Astrocyte (in vitro differentiated cells and primary cell): Measurements from ENCODE around the gene SLC22A4. TPM values are rescaled to one million over a fixed set of nuclear protein-coding genes. Genes with fewer than 3 reads are reported as not detected.
A peak's percentile ranks its signal among the peaks of the same experiment; 100 is the strongest.

Experiments used
- DNase-seq: peaks from one replicate; pipeline ENCODE4 v3.0.0-alpha.2; 2010; ENCODE audit warnings: low read depth
- FAIRE-seq: peaks from 2 replicates; lab custom pipeline; 2011; peaks lifted over from hg19 to GRCh38; lab: Jason Lieb, UNC
- H2AFZ ChIP-seq: 2 replicates; pipeline ENCODE4 v1.6.0; 2012; ENCODE audit warnings: low read depth, low read length, inconsistent platforms
- H3K27ac ChIP-seq: 2 replicates; pipeline ENCODE4 v1.5.1; 2011; ENCODE audit warnings: low read depth, low read length, inconsistent platforms
- H3K27me3 ChIP-seq: 2 replicates; pipeline ENCODE4 v1.6.0; 2011; ENCODE audit warnings: low read length, inconsistent platforms; ENCODE audit not compliant: insufficient read depth
- H3K36me3 ChIP-seq: 2 replicates; pipeline ENCODE4 v1.5.1; 2011; ENCODE audit warnings: low read length, inconsistent platforms; ENCODE audit not compliant: insufficient read depth
- H3K4me1 ChIP-seq: 2 replicates; pipeline ENCODE4 v1.5.1; 2011; ENCODE audit warnings: low read length, inconsistent platforms; ENCODE audit not compliant: insufficient read depth
- H3K4me2 ChIP-seq: 2 replicates; pipeline ENCODE4 v1.6.0; 2012; ENCODE audit warnings: low read length, inconsistent platforms
- H3K4me3 ChIP-seq: 2 replicates; pipeline ENCODE4 v1.5.1; 2011; ENCODE audit warnings: low read depth, mild to moderate bottlenecking, low read length, inconsistent platforms; ENCODE audit not compliant: insufficient read depth
- H3K79me2 ChIP-seq: 2 replicates; pipeline ENCODE4 v1.6.0; 2012; ENCODE audit warnings: mild to moderate bottlenecking, low read length, inconsistent platforms; ENCODE audit not compliant: insufficient read depth
- H3K9ac ChIP-seq: 2 replicates; pipeline ENCODE4 v1.6.0; 2012; ENCODE audit warnings: mild to moderate bottlenecking, low read length, inconsistent platforms
- H3K9me3 ChIP-seq: 2 replicates; pipeline ENCODE4 v1.5.1; 2012; ENCODE audit warnings: low read depth, mild to moderate bottlenecking, low read length, inconsistent platforms; ENCODE audit not compliant: insufficient read depth
- H4K20me1 ChIP-seq: 2 replicates; pipeline ENCODE4 v1.6.0; 2012; ENCODE audit warnings: low read length, inconsistent platforms; ENCODE audit not compliant: insufficient read depth
- H3K27ac Mint-ChIP-seq: one replicate; pipeline ENCODE4 v1.8.0; 2021; ENCODE audit warnings: mild to moderate bottlenecking, mixed read lengths; ENCODE audit not compliant: unreplicated experiment
- H3K27me3 Mint-ChIP-seq: one replicate; pipeline ENCODE4 v1.8.0; 2021; ENCODE audit warnings: low read depth, mixed read lengths; ENCODE audit not compliant: unreplicated experiment
- H3K36me3 Mint-ChIP-seq: one replicate; pipeline ENCODE4 v1.8.0; 2021; ENCODE audit warnings: low read depth, mixed read lengths; ENCODE audit not compliant: unreplicated experiment
- H3K4me1 Mint-ChIP-seq: one replicate; pipeline ENCODE4 v1.8.0; 2021; ENCODE audit warnings: low read depth, mixed read lengths; ENCODE audit not compliant: unreplicated experiment
- H3K4me3 Mint-ChIP-seq: one replicate; pipeline ENCODE4 v1.8.0; 2021; ENCODE audit warnings: mild to moderate bottlenecking, moderate library complexity, mixed read lengths; ENCODE audit not compliant: unreplicated experiment
- H3K9me3 Mint-ChIP-seq: one replicate; pipeline ENCODE4 v1.8.0; 2021; ENCODE audit warnings: mild to moderate bottlenecking, mixed read lengths; ENCODE audit not compliant: unreplicated experiment
- CTCF ChIP-seq: IDR thresholded peaks from 2 replicates; pipeline ENCODE4 v1.5.1; 2011; ENCODE audit warnings: low read depth, mild to moderate bottlenecking, inconsistent platforms, low read length, moderate library complexity; ENCODE audit not compliant: insufficient read depth
- EZH2 ChIP-seq: IDR thresholded peaks from 2 replicates; pipeline ENCODE4 v1.6.1; 2012; ENCODE audit warnings: mild to moderate bottlenecking, low read length, inconsistent platforms; ENCODE audit not compliant: insufficient read depth
- total RNA-seq: library from RNA; stranded (reverse); gene quantifications from 2 replicates; pipeline ENCODE4 v1.2.1, GENCODE V29; 2021

SLC22A4 gene
- total RNA-seq, 1 donor from 2014 or later, result 4.5 TPM

- Histone ChIP-seq H3K4me2 (peak overlapping the region; percentile 33), H3K27ac (peak overlapping the region; percentile 97)
- H3K9me3 Mint-ChIP-seq, result no peaks in the 10 kb centered on the region
Observed at GRCh38 chr5:132266031-132266835, 28.0 kb upstream of the SLC22A4 start.

GRCh38 chr5:132266836-132267160, 27.4 kb upstream of the SLC22A4 start:
- peaks cover 33% of the 10 kb centered on the region for H3K4me1 Mint-ChIP-seq
- Histone ChIP-seq H4K20me1 (peaks cover 88% of the 10 kb centered on the region), H3K4me1 (peaks cover 80% of the 10 kb centered on the region), H3K79me2 (peaks cover 85% of the 10 kb centered on the region), H3K27ac (peak overlapping the region; percentile 97), H3K4me2 (no peak overlapping the region), H3K27me3 (no peaks in the 10 kb centered on the region), H2AFZ (no peak overlapping the region), H3K9me3 (no peaks in the 10 kb centered on the region), H3K36me3 (peaks cover 47% of the 10 kb centered on the region), H3K4me3 (no peak overlapping the region), H3K9ac (peak overlapping the region; percentile 82)
- peaks cover 33% of the 10 kb centered on the region for H3K36me3 Mint-ChIP-seq
- FAIRE-seq, result no peak
- no peaks in the 10 kb centered on the region for H3K27me3 Mint-ChIP-seq
- H3K4me3 Mint-ChIP-seq, result no peak overlapping the region
- TF ChIP-seq EZH2 (no peak), CTCF (no peak)
- DNase-seq, result no peak
- no peaks in the 10 kb centered on the region for H3K9me3 Mint-ChIP-seq
- no peak overlapping the region for H3K27ac Mint-ChIP-seq

More at GRCh38 chr5:132266031-132266835, 28.0 kb upstream of the SLC22A4 start:
- peak overlapping the region; percentile 82 for H3K9ac ChIP-seq
- H3K79me2 ChIP-seq, result peaks cover 91% of the 10 kb centered on the region
- peaks cover 44% of the 10 kb centered on the region for H3K36me3 ChIP-seq
- DNase-seq, result no peak
- peaks cover 37% of the 10 kb centered on the region for H3K4me1 Mint-ChIP-seq
- no peaks in the 10 kb centered on the region for H3K27me3 Mint-ChIP-seq
- no peak overlapping the region for H3K4me3 ChIP-seq
- H4K20me1 ChIP-seq, result peaks cover 93% of the 10 kb centered on the region
- H3K27ac Mint-ChIP-seq, result no peak overlapping the region
- peaks cover 85% of the 10 kb centered on the region for H3K4me1 ChIP-seq
- no peaks in the 10 kb centered on the region for H3K27me3 ChIP-seq
- TF ChIP-seq EZH2 (no peak), CTCF (no peak)
- FAIRE-seq, result no peak
- no peaks in the 10 kb centered on the region for H3K9me3 ChIP-seq
- H3K36me3 Mint-ChIP-seq, result peaks cover 33% of the 10 kb centered on the region
- H2AFZ ChIP-seq, result no peak overlapping the region
- H3K4me3 Mint-ChIP-seq, result no peak overlapping the region
